Middle frontal gyrus (tissue), 1 donor: ENCODE measurements around the gene NFIC.

ENCODE experiments used
- DNase-seq: peaks from one replicate; pipeline ENCODE4 v3.0.0-alpha.2; 2015; ENCODE audit warnings: low spot score; ENCODE audit errors: extremely low spot score

NFIC gene

DNA sequence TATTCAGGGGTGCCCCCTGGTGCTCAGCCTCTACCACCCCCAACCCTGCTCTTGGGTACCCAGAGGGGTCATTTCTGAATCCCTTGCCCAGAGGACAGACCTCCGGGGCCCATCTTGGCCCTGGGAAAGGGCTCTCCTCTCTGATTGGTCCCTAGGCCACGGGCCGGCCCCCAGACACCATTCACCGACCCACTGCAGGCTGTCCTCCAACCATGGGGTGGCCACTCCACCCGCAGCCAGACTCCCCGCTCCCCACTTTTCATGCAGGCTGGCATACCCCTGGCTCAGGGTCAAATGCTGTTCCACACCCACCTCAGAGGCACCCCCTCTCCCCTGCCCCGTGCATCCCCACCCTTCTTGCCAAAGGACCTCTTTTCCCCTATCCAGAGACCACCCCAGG lies 99.2 kb downstream of the NFIC start:
- DNase-seq = no peak

GRCh38 chr19:3466635-3467034 lies 100.3 kb downstream of the NFIC start:
- DNase-seq = peak; percentile 29

DNA sequence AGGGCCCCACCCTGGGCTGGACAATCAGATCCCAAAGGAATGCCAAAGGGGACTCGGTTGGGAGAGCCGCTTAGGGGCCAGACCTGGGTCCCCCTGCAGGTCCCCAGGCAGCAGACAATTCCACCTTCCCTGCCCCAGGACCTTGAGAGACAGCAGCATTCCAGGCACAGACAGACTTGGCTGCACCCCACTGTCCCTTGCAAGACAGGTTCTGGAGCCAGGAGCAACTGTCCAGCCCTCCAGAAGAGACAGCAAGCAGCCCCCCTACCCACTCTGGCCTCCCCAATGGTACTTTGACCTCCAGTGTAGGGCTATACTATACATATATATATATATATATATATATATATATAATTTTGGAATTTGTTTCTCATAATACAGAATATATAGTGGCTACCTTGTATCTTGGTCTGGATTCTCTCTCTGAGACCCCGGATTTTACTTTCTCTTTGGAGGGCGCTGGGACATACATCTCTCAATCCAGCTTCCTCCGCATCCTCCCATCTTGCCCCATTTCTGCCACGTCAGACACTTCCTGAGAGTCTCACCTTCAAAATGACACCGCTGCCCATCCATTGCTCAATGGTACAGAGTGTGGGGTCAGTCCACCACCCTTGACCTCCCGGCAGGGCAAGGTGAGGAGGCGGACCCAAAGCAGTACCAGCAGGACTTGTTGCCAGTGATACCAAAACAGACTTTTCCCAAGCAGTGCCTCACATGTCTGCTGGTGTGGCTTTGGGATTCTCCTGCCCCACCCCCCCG lies 101.2 kb downstream of the NFIC start:
- DNase-seq = no peak

DNA sequence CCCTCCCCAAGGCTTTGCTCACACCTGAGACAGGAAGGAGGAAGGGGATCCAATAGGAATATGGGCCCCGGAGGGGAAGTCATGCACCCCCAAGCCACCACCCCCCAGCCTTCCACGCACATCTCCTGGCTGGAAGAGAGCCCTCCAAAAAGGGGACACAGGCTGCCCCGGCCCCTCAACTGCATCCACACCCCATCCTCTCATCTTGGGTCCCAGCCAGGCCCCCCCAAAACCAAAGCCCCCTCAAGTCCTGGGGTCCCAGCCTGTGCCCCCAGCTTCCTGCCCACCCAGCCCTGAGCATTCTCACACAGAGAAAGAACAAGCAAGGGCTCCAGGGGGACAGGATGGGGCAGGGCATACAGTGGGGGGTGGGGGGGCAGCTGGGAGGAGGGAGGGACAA lies 101.8 kb downstream of the NFIC start:
- no peak for DNase-seq

DNA sequence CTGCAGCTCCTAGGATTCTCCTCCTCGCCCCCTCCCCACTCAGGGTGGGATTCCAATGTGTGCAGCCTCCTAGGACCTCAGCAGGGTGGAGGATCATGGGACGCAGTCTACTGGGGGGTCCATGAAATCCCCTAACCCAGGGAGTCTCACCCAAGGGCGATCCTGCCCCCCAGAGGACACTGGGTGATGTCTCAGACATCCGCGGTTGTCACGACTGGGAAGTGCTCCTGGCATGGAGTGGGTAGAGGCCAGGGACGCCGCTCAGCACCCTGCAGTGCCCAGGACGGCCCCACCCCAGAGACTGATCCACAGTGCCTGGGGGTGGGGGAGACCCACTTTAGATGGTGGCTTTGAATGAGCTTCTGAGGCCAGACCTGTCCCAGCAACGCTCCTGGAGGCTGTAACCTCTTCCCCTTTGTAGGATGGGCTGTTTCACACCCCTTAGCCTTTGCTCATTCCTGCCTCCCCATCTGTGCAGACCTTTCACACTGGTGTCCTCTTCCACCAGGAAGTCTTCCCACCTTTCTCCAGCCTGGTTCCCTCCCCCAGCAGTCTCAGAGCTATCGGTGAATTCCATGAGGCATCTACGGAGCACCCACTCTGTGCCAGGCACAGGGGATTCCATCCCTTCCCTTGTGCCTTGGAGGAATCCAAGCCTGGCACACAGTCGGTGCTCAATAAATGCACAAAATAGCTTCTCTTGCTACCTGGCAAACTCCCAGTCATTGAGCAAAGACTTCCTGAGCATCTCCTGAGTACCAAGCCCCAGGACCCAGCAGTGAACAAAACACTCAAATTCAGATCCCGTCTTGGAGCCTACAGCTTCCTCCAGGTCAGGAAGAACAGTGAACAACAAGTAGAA lies 103.5 kb downstream of the NFIC start:
- DNase-seq = no peak

DNA sequence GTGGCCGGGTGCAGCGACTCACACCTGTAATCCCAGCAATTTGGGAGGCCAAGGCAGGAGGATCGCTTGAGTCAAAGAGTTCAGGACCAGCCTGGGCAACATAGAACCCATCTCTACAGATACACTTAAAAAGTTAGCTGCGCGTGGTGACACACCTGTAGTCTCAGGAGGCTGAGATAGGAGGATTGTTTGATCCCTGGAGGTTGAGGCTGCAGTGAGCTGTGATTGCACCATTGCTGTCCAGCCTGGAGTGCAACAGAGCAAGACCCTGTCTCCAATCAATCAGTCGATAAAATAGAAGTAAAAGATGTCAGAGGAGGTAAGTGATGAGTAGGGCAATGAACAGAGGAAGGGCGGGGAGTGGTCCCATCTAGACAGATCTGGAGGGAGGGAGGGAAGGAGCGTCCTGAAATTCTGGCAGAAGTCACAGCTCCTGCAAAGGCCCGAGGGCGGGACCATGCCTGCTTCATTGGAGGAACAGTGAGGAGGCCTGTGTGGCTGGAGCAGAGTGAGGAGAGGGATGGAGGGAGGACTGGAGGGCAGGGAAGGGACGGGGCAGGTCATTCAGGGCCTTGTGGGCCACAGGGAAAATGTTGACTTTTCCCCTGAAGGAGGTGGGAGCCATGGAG lies 104.2 kb downstream of the NFIC start:
- no peak for DNase-seq

- no peak for DNase-seq
Observed at GRCh38 chr19:3471954-3472655, 105.7 kb downstream of the NFIC start.

DNA sequence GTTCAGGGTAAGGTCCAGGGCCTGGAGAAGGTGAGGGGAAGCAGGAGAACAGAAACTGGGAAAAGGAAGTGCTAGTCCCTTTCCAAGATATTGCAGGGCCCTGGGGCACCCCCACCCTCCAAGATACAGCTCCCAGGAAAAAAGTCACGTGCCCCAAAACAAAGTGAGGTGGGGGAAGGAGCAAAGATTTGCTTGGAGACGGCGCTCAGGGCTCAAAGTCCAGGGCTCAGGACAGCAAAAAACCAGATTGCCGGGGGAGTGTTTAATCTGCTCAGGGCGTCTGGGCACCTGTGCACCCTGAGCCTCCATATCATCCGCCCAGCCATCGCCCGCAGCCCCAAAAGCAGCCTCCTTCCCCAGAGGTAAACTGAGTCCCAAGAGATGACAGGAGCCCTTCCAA lies 107.6 kb downstream of the NFIC start:
- no peak for DNase-seq

- DNase-seq = no peak
Observed at GRCh38 chr19:3474614-3475013, 108.2 kb downstream of the NFIC start.

DNA sequence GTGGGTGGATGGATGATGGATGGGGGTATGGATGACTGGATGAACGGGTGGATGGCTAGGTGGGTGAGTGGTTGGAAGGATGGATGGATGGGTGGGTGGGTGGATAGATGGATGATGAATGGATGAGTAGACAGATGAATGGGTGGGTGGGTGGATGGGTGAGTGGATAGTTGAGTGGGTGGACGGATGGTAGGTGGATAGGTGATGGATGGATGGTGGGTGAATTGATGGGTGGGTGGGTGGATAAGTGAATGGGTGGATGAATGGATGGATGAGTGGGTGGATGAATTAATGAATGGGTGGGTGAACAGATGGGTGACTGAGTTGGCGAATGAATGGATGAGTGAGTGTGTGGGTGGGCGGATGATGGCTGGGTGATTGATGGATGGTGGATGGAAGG lies 109.1 kb downstream of the NFIC start:
- no peak for DNase-seq

DNA sequence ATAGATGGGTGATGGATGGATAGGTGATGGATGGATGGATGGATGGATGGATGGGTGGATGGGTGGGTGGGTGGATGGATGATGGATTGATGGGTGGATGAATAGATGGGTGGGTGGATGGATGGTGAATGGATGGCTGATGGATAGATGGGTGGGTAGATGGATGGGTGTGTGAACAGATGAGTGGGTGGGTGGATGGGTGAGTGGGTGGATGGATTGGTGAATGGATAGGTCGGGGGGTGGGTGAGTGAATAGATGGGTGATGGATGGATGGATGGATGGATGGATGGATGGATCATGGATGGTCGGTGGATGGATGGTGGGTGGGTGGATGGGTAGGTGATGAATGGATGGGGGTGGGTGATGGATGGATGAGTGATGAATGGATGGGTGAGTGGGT lies 110.4 kb downstream of the NFIC start:
- DNase-seq = no peak

DNA sequence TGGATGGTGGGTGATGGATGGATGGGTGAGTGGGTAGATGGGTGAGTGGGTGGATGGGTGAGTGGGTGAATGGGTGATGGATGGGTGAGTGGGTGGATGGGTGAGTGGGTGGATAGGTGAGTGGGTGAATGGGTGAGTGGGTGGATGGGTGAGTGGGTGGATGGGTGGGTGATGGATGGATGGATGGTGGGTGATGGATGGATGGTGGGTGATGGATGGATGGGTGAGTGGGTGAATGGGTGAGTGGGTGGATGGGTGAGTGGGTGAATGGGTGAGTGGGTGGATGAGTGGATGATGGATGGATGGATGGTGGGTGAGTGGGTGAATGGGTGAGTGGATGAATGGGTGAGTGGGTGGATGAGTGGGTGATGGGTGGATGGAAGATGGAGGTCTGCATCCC lies 111.1 kb downstream of the NFIC start:
- DNase-seq = no peak

GRCh38 chr19:3477951-3478350 lies 111.6 kb downstream of the NFIC start:
- no peak for DNase-seq

- no peak for DNase-seq
Observed at GRCh38 chr19:3478409-3479176, 112.2 kb downstream of the NFIC start.

DNA sequence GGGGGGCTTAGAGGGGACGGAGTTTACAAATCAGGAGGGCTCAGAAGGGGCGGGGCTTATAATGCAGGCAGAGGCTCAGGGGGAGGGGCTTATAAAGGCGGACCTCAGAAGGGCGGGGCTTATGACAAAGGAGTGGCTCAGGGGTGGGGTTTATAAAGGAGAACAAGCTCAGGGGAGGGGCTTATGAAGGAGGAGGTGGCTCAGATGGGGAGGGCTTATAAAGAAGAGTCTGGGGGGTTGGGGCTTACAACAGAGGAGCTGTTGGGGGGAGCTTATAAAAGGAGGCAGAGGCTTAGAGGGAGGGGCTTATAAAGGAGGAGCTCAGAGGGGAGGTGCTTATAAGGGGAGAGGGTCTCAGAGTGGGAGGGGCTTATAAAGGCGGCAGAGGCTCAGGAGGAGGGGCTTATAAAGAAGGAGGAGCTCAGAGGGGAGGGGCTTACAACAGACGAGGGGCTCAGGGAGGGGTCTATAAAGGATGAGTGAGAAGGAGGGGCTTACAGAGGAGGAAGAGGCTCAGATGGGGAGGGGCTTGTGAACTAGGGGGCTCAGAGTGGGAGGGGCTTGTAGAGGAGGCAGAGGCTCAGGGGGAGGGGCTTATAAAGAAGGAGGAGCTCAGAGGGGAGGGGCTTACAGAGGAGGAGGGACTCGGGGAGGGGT lies 112.9 kb downstream of the NFIC start:
- DNase-seq = no peak

- DNase-seq = no peak
Observed at GRCh38 chr19:3479834-3480215, 113.4 kb downstream of the NFIC start.

DNA sequence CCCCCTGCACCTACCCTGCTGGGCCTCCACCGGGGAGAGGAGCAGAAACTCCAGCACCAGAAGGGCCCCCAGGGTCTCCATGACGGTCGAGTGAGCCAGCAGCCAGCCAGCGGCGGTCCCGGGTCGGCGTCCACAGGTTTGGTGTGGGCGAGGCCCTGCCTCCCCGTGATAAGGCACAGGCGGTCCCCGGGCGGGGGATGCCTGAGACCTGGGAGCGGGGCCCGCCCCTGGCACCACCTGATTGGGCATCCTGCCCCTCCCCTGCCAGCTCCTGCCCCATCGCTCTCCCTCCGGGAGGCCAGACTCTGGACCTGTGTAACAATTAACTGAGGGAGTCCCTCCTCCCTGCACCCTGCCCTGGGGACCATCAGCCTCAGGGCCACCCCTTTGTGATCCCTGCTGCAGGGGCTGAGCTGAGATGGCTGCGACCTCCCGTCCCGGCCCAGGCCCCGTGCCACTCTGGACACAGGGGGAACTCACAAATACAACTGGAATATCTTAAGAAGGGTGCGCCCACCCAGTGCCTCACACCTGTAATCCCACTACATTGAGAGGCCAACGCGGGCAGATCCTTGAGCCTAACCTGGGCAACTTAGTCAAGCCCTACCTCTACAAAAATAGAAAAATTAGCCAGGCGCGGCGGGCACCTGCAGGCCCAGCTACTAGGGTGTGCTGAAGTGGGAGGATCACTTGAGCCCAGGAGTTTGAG lies 114.2 kb downstream of the NFIC start, which contains the start of gene SMIM24:
SMIM24 (minus strand) TSS at position 143 of the 709 bp plus-strand sequence; CDS start at position 81, 62 bp downstream.
- no peak for DNase-seq

DNA sequence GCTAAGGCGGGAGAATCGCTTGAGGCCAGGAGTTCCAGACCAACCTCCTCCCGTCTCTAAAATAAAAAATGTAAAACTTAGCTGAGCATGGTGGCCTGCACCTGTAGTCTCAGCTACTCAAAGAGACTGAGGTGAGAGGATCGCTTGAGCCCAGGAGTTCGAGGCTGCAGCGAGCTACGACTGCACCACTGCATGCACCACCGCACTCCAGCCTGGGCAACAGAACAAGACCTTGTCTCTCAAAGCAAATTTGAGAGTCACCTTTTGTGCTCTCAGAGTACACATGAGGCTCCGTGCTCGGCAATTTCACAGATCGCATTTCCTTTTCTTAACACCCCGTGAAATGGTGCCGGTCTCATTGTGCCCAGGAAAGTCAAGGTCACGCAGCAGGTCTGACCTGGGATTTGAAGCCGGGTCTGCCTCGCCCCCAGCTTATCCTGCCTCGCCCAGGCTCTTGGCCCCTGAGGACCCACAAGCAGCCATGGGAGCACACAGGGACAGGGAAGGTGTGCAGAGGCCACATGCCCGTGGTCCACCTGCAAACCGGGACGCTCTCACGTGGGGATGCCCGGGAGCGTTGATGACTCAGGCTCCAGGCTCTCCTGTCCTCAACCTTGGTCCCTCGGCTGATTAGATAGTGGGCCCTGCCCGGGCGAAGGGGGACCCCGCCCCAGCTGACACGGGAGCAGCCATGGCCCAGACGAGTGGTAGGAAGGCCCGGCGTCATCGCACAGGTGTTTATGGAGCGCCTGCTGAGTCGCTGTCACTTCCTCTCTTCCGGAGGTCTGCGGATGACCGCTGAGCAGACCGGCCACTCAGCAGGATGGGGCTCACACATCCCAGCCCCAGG lies 115.1 kb downstream of the NFIC start:
- no peak for DNase-seq
